Suprapubic skin (tissue), 4 donors: Measurements from ENCODE around the gene DUS1L. TPM values are rescaled to one million over a fixed set of nuclear protein-coding genes. Genes with fewer than 3 reads are reported as not detected.

Source experiments
- DNase-seq, 2 donors: peaks; one replicate each; pipeline ENCODE4 v3.0.0-alpha.2; 2019; ENCODE audit warnings: low spot score in 2 of 2
- H3K27ac ChIP-seq: fragments of 200-600 bp; sonication (generic); one replicate; pipeline ENCODE4 v1.5.1; 2019
- H3K27me3 ChIP-seq: fragments of 200-600 bp; sonication (generic); one replicate; pipeline ENCODE4 v1.5.1; 2019
- H3K36me3 ChIP-seq: fragments of 200-600 bp; sonication (generic); one replicate; pipeline ENCODE4 v1.5.1; 2019
- H3K4me1 ChIP-seq: fragments of 200-600 bp; sonication (generic); one replicate; pipeline ENCODE4 v1.5.1; 2019
- H3K4me3 ChIP-seq: fragments of 200-600 bp; sonication (generic); one replicate; pipeline ENCODE4 v1.5.1; 2019; ENCODE audit warnings: mild to moderate bottlenecking
- H3K9me3 ChIP-seq: fragments of 200-600 bp; sonication (generic); one replicate; pipeline ENCODE4 v1.5.1; 2019
- EP300 ChIP-seq: sonication (generic); formaldehyde crosslinking; IDR thresholded peaks from one replicate; pipeline ENCODE4 v1.6.1; 2017; ENCODE audit warnings: antibody characterized with exemption
- POLR2A ChIP-seq, 2 donors: fragments of 450-650 bp; IDR thresholded peaks; one replicate each; pipeline ENCODE4 v1.6.1; 2017; ENCODE audit warnings: antibody characterized with exemption in 2 of 2, mild to moderate bottlenecking in 2 of 2, moderate library complexity in 2 of 2
- POLR2AphosphoS5 ChIP-seq, 3 donors: sonication (generic); formaldehyde crosslinking; IDR thresholded peaks; one replicate each; pipeline ENCODE4 v1.6.1; 2017; ENCODE audit warnings: antibody characterized with exemption in 3 of 3
- WGBS: methylation state at CpG from one replicate; pipeline ENCODE4 v1.1.5; 2018; 5-methylcytosine and 5-hydroxymethylcytosine counted together
- total RNA-seq, 4 donors: library from RNA; depleted of rRNA; stranded (reverse); fragments of >200 nt; gene quantifications; one replicate each; pipeline ENCODE4 v1.1.0, GENCODE V29; 2016
- TF ChIP-seq, protein P1 (sequence below), 2 donors: fragments of 200-600 bp in 1 of 2; fragments of 450-650 bp in 1 of 2; sonication (generic) in 1 of 2; IDR thresholded peaks; one replicate each; pipeline ENCODE4 v1.5.1; 2016 to 2019; ENCODE audit warnings: antibody characterized with exemption in 2 of 2, mild to moderate bottlenecking in 1 of 2, moderate library complexity in 1 of 2

The DUS1L gene
- total RNA-seq, 4 donors from 2014 or later = 79.3 to 176 (median 108) TPM

DNA sequence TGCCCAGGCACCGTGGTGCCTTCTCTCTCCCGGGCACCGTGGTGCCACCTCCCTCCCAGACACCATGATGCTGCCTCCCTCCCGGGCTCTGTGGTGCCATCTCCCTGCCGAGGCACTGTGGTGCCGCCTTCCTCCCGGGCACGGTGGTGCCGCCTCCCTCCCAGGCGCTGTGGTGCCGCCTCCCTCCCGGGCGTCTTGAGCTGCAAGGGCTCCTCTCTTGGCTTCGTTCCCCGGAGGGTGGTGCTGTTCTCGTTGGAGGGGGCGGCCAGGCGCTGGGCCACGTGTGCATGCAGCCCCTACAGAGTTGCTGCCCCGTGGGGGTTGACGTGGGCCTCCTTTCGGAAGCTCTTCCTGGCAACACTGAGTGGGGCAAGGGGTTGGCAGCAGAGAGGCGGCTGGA, 51.2 kb downstream of the DUS1L start:
- H3K36me3 ChIP-seq = peaks cover 16% of the 10 kb centered on the region
- H3K27me3 ChIP-seq = no peaks in the 10 kb centered on the region
- H3K27ac ChIP-seq = no peak overlapping the region
- H3K9me3 ChIP-seq = no peaks in the 10 kb centered on the region
- H3K4me1 ChIP-seq = peaks cover 26% of the 10 kb centered on the region
- TF ChIP-seq POLR2AphosphoS5 (IDR thresholded peaks at IDR 0.05) = no peak
- TF ChIP-seq, protein P1, sequence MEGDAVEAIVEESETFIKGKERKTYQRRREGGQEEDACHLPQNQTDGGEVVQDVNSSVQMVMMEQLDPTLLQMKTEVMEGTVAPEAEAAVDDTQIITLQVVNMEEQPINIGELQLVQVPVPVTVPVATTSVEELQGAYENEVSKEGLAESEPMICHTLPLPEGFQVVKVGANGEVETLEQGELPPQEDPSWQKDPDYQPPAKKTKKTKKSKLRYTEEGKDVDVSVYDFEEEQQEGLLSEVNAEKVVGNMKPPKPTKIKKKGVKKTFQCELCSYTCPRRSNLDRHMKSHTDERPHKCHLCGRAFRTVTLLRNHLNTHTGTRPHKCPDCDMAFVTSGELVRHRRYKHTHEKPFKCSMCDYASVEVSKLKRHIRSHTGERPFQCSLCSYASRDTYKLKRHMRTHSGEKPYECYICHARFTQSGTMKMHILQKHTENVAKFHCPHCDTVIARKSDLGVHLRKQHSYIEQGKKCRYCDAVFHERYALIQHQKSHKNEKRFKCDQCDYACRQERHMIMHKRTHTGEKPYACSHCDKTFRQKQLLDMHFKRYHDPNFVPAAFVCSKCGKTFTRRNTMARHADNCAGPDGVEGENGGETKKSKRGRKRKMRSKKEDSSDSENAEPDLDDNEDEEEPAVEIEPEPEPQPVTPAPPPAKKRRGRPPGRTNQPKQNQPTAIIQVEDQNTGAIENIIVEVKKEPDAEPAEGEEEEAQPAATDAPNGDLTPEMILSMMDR (IDR thresholded peaks at IDR 0.05) = peak in 1 of 2 donors; percentile 23
- no peak for DNase-seq
- no peak overlapping the region for H3K4me3 ChIP-seq
- WGBS = 17% methylated on average over 16 of the region's 23 CpGs

DNA sequence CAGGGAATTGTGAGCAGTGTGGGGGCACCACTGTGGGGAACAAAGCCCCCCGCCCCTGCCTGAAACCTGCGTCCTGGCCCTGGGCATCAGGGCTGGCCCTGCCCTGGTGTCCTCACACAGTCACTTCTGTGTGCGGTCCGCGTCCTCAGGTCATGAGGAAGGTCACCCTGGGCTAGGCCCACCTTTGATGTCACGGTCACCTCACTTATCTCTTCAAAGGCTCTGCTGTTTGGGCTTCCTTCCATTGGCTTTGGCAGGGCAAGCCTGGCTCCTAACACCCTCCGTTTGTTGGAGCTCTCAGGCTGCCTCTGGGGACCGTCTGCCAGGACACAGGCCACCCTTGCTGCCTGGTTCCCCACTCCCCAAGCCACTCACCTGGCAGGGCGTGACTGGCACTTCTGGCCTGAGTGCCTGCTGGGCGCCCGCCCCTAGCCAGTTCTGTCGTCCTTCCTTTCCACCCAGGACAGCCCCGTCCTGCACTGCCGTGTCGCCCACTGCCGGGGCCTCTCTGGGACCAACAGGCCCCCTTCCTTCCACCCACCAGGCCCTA, 51.8 kb downstream of the DUS1L start:
- TF ChIP-seq POLR2AphosphoS5 (IDR thresholded peaks at IDR 0.05) (no peak), EP300 (no peak), POLR2A (IDR thresholded peaks at IDR 0.05) (no peak)
- TF ChIP-seq, protein P1 (IDR thresholded peaks at IDR 0.05) = no peak
- Histone ChIP-seq H3K27ac (no peak overlapping the region), H3K27me3 (no peaks in the 10 kb centered on the region), H3K4me3 (no peak overlapping the region), H3K9me3 (no peaks in the 10 kb centered on the region), H3K36me3 (peaks cover 22% of the 10 kb centered on the region), H3K4me1 (peaks cover 26% of the 10 kb centered on the region)
- DNase-seq = no peak
- 78% methylated on average over 14 of the region's 16 CpGs for WGBS

DNA sequence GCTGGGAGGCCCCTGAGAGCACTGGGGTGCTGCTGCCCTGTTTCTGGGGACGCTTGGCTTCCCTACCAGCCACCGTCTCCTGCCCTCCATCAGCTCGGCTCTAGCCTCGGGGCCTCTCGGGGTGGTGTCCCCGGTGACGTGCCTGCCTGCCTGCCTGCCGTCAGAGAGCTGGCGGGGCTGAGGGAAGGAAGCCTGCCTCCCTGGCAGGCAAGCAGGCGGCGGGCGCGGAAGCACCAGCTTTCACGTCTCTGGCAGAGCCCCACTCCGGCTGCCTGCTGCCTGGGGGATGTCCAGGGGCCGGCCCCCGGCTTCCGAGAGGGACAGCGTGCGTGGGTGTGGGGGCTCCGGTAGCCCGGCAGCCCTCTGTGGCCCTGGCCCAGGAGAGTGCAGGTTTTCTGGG, 52.3 kb downstream of the DUS1L start:
- Histone ChIP-seq H3K27ac (no peak overlapping the region), H3K4me1 (peaks cover 26% of the 10 kb centered on the region), H3K4me3 (no peak overlapping the region), H3K27me3 (no peaks in the 10 kb centered on the region), H3K36me3 (peaks cover 23% of the 10 kb centered on the region), H3K9me3 (no peaks in the 10 kb centered on the region)
- TF ChIP-seq POLR2AphosphoS5 (IDR thresholded peaks at IDR 0.05) (no peak), POLR2A (IDR thresholded peaks at IDR 0.05) (no peak), EP300 (no peak)
- TF ChIP-seq, protein P1 (IDR thresholded peaks at IDR 0.05) = no peak
- WGBS = 31% methylated on average over 11 of the region's 22 CpGs
- no peak for DNase-seq

DNA sequence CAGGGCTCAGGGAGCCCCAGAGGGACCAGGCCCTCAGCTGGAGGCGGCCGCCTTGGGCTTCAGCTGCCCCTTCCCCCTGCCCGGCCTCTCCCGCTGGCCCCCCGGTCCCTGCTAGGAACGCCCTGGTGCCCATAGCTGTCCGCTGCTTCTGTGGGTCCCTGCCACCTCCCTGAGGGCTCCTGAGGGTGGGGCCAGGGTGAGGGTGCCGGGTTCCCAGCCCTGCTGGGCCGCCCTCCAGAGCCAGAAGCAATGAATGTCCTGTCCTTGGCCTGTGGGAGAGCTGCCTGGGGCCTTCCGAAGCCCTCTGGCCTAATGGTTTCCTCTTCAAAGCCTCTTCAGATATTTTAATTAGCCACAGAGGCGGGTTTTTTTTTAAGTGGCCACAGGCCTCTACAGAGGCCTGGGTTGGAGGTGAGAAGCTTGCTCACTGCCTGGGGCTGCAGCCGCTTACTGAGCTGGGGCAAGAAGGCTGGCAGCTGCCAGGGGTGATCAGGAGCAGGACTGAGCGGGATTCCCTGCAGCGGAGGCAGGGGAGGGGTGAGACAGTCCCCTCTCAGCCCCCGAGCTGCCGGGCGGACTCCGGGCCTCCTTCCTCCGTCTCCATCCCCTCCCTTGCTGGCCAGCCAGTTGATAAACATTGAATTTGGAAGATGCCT, 52.8 kb downstream of the DUS1L start:
- Histone ChIP-seq H3K27ac (no peak overlapping the region), H3K36me3 (peaks cover 22% of the 10 kb centered on the region), H3K4me1 (peaks cover 26% of the 10 kb centered on the region), H3K4me3 (no peak overlapping the region), H3K9me3 (no peaks in the 10 kb centered on the region), H3K27me3 (no peaks in the 10 kb centered on the region)
- no peak for DNase-seq
- WGBS = 96% methylated on average over 8 of the region's 19 CpGs
- TF ChIP-seq, protein P1 (IDR thresholded peaks at IDR 0.05) = no peak
- TF ChIP-seq POLR2A (IDR thresholded peaks at IDR 0.05) (no peak), EP300 (no peak)

DNA sequence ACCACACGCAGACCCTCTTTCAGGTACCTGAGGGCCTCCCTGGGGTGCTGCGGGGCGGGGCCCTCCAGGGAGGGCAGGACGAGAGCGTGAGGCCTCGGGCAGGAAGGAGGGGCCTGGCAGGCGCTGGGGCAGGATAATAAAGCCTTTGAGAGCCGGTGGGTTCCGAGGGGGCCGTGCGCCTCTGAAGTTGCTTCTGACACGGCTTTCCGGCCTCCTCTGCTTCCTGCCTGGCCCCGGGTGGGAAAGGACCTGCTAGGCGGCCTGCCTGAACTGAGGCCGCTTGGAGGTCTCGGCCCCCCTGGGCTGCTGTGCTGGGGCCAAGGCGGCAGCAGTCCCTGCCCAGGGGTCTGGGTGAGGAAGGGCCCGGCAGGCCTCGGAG, 53.4 kb downstream of the DUS1L start:
- no peak overlapping the region for H3K27ac ChIP-seq
- peaks cover 26% of the 10 kb centered on the region for H3K4me1 ChIP-seq
- WGBS = 89% methylated on average over 10 of the region's 20 CpGs
- H3K9me3 ChIP-seq = no peaks in the 10 kb centered on the region
- TF ChIP-seq POLR2A (IDR thresholded peaks at IDR 0.05) (no peak), EP300 (no peak), POLR2AphosphoS5 (IDR thresholded peaks at IDR 0.05) (no peak)
- TF ChIP-seq, protein P1 (IDR thresholded peaks at IDR 0.05) = no peak
- H3K36me3 ChIP-seq = peaks cover 19% of the 10 kb centered on the region
- no peak for DNase-seq
- no peaks in the 10 kb centered on the region for H3K27me3 ChIP-seq
- no peak overlapping the region for H3K4me3 ChIP-seq
